GM10248 (cell line): ENCODE data around the gene GALNTL6.
"Not testable (repeated sequence)": the region's sequence is repeated elsewhere in the genome, so short reads cannot be mapped to it uniquely, and the experiment has no call there.

Source experiments
- CTCF ChIA-PET: fragments of 300-600 bp; sonication (Branson Sonifier 250); formaldehyde crosslinking; extraction: SDS; loops from one replicate; lab custom pipeline; 2021; ENCODE audit warnings: antibody characterized with exemption; lab: Yijun Ruan, JAX
- POLR2A ChIA-PET: fragments of 350-650 bp; sonication (Branson Sonifier 250); formaldehyde crosslinking; extraction: SDS; loops from one replicate; lab custom pipeline; 2020; ENCODE audit warnings: antibody characterized with exemption; lab: Yijun Ruan, JAX
- DNase-seq: peaks from one replicate; pipeline ENCODE4 v3.0.0; 2012; ENCODE audit errors: extremely low spot score
- TF ChIP-seq, protein P1 (sequence below): IDR thresholded peaks from 2 replicates; pipeline ENCODE4 v1.5.1; 2012; ENCODE audit warnings: mild to moderate bottlenecking, low read depth; ENCODE audit errors: extremely low read depth, missing control alignments, control extremely low read depth

GALNTL6 gene

GRCh38 chr4:172951679-172952451, 1138.7 kb downstream of the GALNTL6 start:
- CTCF ChIA-PET = interaction anchor here (0.9 to 1.3 kb wide), 2 partner anchors 21 to 116 kb away, joined by 3 read pairs; no protein-coding TSS in a partner anchor
- TF ChIP-seq, protein P1, sequence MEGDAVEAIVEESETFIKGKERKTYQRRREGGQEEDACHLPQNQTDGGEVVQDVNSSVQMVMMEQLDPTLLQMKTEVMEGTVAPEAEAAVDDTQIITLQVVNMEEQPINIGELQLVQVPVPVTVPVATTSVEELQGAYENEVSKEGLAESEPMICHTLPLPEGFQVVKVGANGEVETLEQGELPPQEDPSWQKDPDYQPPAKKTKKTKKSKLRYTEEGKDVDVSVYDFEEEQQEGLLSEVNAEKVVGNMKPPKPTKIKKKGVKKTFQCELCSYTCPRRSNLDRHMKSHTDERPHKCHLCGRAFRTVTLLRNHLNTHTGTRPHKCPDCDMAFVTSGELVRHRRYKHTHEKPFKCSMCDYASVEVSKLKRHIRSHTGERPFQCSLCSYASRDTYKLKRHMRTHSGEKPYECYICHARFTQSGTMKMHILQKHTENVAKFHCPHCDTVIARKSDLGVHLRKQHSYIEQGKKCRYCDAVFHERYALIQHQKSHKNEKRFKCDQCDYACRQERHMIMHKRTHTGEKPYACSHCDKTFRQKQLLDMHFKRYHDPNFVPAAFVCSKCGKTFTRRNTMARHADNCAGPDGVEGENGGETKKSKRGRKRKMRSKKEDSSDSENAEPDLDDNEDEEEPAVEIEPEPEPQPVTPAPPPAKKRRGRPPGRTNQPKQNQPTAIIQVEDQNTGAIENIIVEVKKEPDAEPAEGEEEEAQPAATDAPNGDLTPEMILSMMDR = no peak
- POLR2A ChIA-PET = no interaction called here
- no peak for DNase-seq

DNA sequence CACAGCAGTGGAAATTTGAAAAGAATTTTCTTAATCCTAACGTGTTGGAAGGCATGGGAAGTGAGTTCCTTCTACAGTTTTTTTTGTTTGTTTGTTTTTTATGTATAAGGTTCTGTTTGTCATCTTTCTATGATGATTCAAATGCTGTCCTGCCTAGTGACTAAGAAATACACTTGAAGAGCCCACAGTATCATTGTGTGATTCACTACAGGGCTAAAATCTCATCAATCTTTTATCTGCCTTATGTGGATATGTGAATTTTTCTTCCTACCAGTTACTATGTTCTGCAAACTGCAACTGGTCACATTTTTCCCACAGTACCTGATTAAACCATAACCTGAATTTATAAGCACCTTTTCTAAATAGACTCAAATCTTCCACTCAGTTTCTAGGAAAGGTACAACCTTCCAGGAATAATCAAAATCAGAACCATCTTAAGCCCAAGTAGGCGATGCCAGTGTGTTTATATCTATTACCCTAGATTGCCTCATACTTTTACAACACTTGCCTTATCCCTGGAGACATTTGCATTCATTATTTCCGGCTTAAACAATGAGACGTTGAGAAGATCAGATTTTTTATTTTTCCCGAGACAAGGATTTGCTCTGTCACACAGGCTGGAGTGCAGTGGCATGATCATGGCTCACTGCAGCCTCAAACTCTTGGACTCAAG, 1140.8 kb downstream of the GALNTL6 start:
- CTCF ChIA-PET = no interaction called here
- no peak for DNase-seq
- TF ChIP-seq, protein P1 = no peak

GRCh38 chr4:172956340-172956739, 1143.1 kb downstream of the GALNTL6 start:
- CTCF ChIA-PET = interaction anchor here (0.5 to 2.3 kb wide), 2 partner anchors 11 to 15 kb away, joined by 3 to 7 read pairs; no protein-coding TSS in a partner anchor
- DNase-seq, POLR2A ChIA-PET: not testable (repeated sequence)

More for the DNA sequence above, 1140.8 kb downstream of the GALNTL6 start:
- POLR2A ChIA-PET = no interaction called here

DNA sequence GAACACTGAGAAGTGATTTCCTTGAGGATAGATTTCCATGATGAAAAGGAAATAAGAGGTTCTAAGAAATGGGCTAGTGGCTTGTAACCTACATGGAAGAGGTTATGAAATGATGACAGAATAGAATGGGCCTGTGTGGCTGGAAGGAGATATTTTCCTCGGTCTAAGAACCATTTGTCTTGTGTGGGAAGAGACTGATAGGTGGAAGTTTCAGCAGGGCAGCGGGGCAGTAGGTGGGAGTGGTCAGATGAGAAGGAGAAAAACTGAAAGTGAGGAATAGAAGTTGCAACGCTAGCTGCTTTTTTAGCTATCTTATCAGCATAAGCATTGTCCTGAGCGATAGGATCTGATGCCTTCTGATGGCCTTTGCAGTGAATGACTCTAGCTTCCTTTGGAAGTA, 1144.0 kb downstream of the GALNTL6 start:
- TF ChIP-seq, protein P1 = no peak

DNA sequence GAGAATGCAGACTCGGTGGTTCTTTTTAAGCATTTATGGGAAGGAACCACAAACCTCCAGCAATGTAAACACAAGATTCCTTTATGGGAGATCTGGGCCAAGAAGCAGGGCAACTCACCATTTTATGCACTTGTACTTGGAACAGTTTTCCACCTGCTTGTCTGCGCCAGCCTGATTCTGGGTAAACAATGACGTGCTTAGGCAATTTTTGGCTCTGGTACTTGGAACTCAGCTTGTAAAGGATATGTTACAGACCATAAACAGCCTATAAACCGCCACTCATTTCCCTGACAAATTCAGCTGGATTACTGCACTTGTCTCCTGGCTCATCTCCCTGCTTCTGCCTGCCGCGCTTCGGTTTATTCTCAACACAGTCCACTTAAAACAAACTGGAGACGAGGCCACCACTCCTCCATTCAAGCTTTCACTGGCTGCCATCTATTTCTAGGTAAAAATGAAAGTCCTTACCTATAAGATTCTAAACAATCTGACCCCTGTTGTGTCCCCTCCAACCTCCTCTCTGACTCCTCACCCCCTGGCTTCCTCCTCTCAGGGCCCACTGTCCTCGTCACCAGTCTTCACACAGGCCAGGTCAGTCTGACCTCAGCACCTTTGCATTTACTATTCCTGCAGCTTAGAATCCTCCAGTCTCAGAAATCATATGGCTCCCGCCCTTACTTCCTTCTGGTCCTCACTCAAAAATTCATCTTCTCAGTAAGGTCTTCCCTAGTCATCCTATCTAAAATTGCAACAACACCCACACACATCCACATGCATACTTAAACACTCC, 1149.6 kb downstream of the GALNTL6 start:
- ChIA-PET CTCF (no interaction called here), POLR2A (no interaction called here)
- TF ChIP-seq, protein P1 = no peak
- DNase-seq = no peak

More for the DNA sequence above, 1144.0 kb downstream of the GALNTL6 start:
- CTCF ChIA-PET = no interaction called here
- DNase-seq = no peak
- POLR2A ChIA-PET = no interaction called here

DNA sequence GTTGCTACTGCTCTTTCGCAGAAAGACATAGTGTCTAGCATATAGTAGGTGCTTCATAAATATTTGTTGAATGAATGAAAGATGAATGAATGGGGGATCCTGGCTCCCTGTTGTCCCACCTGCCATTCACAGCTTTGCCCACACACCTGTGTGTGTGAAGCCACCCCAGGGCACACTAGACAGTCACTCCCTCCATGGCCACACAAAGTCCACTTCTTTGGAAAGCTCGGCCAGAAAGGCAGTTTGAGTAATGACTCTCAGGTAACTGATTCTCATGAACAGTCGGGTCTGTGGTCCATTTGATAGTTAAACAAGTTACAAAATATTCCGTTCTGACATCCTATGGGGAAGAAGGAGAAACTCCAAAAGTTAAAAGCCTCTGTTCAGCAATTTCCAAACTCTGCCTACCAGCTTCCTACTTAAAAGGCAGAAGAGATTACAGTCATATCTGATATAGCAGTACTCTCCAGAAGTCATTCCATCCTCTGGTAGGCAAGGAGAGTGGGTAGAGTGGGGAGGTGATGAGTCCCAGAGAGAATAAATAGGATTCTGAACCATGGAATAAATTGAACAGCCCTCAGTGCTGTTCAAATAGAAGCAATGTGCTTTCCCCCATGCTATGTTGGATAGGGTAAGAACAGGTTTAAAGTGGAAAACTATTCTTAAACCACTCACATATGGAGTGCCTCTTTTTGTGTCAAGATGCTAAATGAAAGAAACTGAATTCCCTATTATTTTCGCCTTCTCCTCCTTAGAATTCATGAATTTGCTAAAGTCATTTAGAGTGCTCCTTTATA, 1150.5 kb downstream of the GALNTL6 start:
- TF ChIP-seq, protein P1 = no peak
- CTCF ChIA-PET = no interaction called here
- DNase-seq = no peak
- POLR2A ChIA-PET = no interaction called here

GRCh38 chr4:172970189-172970588, 1157.0 kb downstream of the GALNTL6 start:
- POLR2A ChIA-PET, CTCF ChIA-PET: not testable (repeated sequence)

More at GRCh38 chr4:172970189-172970588, 1157.0 kb downstream of the GALNTL6 start:
- not testable (repeated sequence) for DNase-seq
